GM23338 (cell line): ENCODE results near the gene MPPED1. TPM values are rescaled to one million over a fixed set of nuclear protein-coding genes. Genes with fewer than 3 reads are reported as not detected.
A peak's percentile ranks its signal among the peaks of the same experiment; 100 is the strongest.

Experiments
- ATAC-seq: fragments of 200-7000 bp; cut with Tn5 transposase; 3 replicates; pipeline ENCODE4 v1.9.1; 2020
- DNase-seq: peaks from one replicate; pipeline ENCODE4 v3.0.0-alpha.2; 2015; ENCODE audit warnings: low spot score
- H2AFZ ChIP-seq: fragments of 200-600 bp; sonication (generic); 2 replicates; pipeline ENCODE4 v1.8.0; 2016; ENCODE audit warnings: antibody characterized with exemption, mild to moderate bottlenecking, moderate library complexity
- H3F3A ChIP-seq: fragments of 200-600 bp; sonication (generic); replicated peaks from 2 replicates; pipeline ENCODE4 v1.8.0; 2017; ENCODE audit warnings: antibody characterized with exemption, mixed run types, low read depth
- H3K27ac ChIP-seq: fragments of 200-600 bp; sonication (generic); 2 replicates; pipeline ENCODE4 v1.6.1; 2016; ENCODE audit warnings: low read depth
- H3K27me3 ChIP-seq: fragments of 200-600 bp; sonication (generic); 2 replicates; pipeline ENCODE4 v1.8.0; 2016; ENCODE audit warnings: mild to moderate bottlenecking, mixed run types, moderate library complexity; ENCODE audit not compliant: insufficient read depth
- H3K36me3 ChIP-seq: fragments of 200-600 bp; sonication (generic); 2 replicates; pipeline ENCODE4 v1.8.0; 2016; ENCODE audit warnings: mild to moderate bottlenecking; ENCODE audit not compliant: insufficient read depth
- H3K4me1 ChIP-seq: fragments of 200-600 bp; sonication (generic); 2 replicates; pipeline ENCODE4 v1.8.0; 2016; ENCODE audit warnings: mild to moderate bottlenecking, moderate library complexity; ENCODE audit not compliant: insufficient read depth
- H3K4me2 ChIP-seq: fragments of 200-600 bp; sonication (generic); 2 replicates; pipeline ENCODE4 v1.7.1; 2017; ENCODE audit warnings: mixed run types
- H3K4me3 ChIP-seq: fragments of 200-600 bp; sonication (generic); 2 replicates; pipeline ENCODE4 v1.6.1; 2016; ENCODE audit warnings: mixed run types
- H3K79me2 ChIP-seq: fragments of 200-600 bp; sonication (generic); replicated peaks from 2 replicates; pipeline ENCODE4 v1.8.0; 2017; ENCODE audit warnings: mild to moderate bottlenecking; ENCODE audit not compliant: insufficient read depth
- H3K9me2 ChIP-seq: fragments of 200-600 bp; sonication (generic); 2 replicates; pipeline ENCODE4 v1.8.0; 2017; ENCODE audit not compliant: insufficient read depth
- H4K20me1 ChIP-seq: fragments of 200-600 bp; sonication (generic); replicated peaks from 2 replicates; pipeline ENCODE4 v1.8.0; 2017; ENCODE audit warnings: mild to moderate bottlenecking; ENCODE audit not compliant: insufficient read depth
- H3K27ac Mint-ChIP-seq: 2 replicates; pipeline ENCODE4 v1.8.0; 2020; ENCODE audit warnings: inconsistent platforms, mild to moderate bottlenecking, moderate library complexity, mixed read lengths
- H3K27me3 Mint-ChIP-seq: 3 replicates; pipeline ENCODE4 v1.8.0; 2022; ENCODE audit warnings: low read depth, mild to moderate bottlenecking, moderate library complexity, mixed read lengths, inconsistent platforms; ENCODE audit not compliant: insufficient read depth, poor library complexity
- H3K36me3 Mint-ChIP-seq: 3 replicates; pipeline ENCODE4 v1.8.0; 2021; ENCODE audit warnings: low read depth, mild to moderate bottlenecking, inconsistent platforms, moderate library complexity, mixed read lengths
- H3K4me1 Mint-ChIP-seq: 3 replicates; pipeline ENCODE4 v1.8.0; 2020; ENCODE audit warnings: mild to moderate bottlenecking, inconsistent platforms, mixed read lengths
- H3K4me3 Mint-ChIP-seq: 3 replicates; pipeline ENCODE4 v1.8.0; 2021; ENCODE audit warnings: moderate library complexity, mild to moderate bottlenecking, inconsistent platforms, mixed read lengths
- H3K9me3 Mint-ChIP-seq: 3 replicates; pipeline ENCODE4 v1.8.0; 2020; ENCODE audit warnings: moderate library complexity, mild to moderate bottlenecking, inconsistent platforms, mixed read lengths
- CREB1 ChIP-seq: fragments of 250-450 bp; sonication (Bioruptor Pico); IDR thresholded peaks from 2 replicates; pipeline ENCODE4 v1.5.0; 2020; ENCODE audit warnings: low read depth, mild to moderate bottlenecking, moderate library complexity
- EZH2 ChIP-seq: fragments of 200-600 bp; sonication (generic); IDR thresholded peaks from one replicate; pipeline ENCODE4 v1.8.0; 2017; ENCODE audit warnings: antibody characterized with exemption, mild to moderate bottlenecking, low read depth; ENCODE audit not compliant: unreplicated experiment
- EZH2phosphoT487 ChIP-seq: fragments of 200-600 bp; sonication (generic); IDR thresholded peaks from one replicate; pipeline ENCODE4 v1.8.1; 2018; ENCODE audit warnings: antibody characterized with exemption; ENCODE audit not compliant: unreplicated experiment
- NANOG ChIP-seq: IDR thresholded peaks from 2 replicates; pipeline ENCODE4 v1.6.1; 2016; ENCODE audit warnings: antibody characterized with exemption, borderline replicate concordance
- POLR2AphosphoS5 ChIP-seq: IDR thresholded peaks from 2 replicates; pipeline ENCODE4 v1.6.1; 2016; ENCODE audit warnings: antibody characterized with exemption, low read depth
- STAT1 ChIP-seq: IDR thresholded peaks from one replicate; pipeline ENCODE4 v1.6.1; 2016; ENCODE audit warnings: antibody characterized with exemption; ENCODE audit not compliant: unreplicated experiment
- ZNF331 ChIP-seq: fragments of 250-450 bp; sonication (Bioruptor Pico); IDR thresholded peaks from 2 replicates; pipeline ENCODE4 v1.5.0; 2020; ENCODE audit warnings: low read depth, mild to moderate bottlenecking, moderate library complexity
- polyA plus RNA-seq: library from polyadenylated mRNA; unstranded; fragments of >200 nt; fragmentation: Nextera tagmentation; extraction: Ambion mirVana; gene quantifications from 2 replicates; pipeline ENCODE4 v1.2.1, GENCODE V29; 2016
- total RNA-seq: library from RNA; depleted of rRNA; stranded (reverse); fragments of >200 nt; shearing (Covaris generic); gene quantifications from 2 replicates; pipeline ENCODE4 v1.2.3, GENCODE V29; 2014
- TF ChIP-seq, protein P1 (sequence below), 2 experiments: fragments of 200-600 bp in 1 of 2; sonication (generic) in 1 of 2; conservative IDR thresholded peaks; 2 replicates each; pipeline versions ENCODE4 v1.5.1 to v1.6.1; 2016 to 2017; ENCODE audit warnings: antibody characterized with exemption in 2 of 2, low read depth in 2 of 2, mild to moderate bottlenecking in 2 of 2, moderate library complexity in 1 of 2
- TF ChIP-seq, protein P2 (sequence below): fragments of 250-450 bp; sonication (Bioruptor Pico); IDR thresholded peaks from 2 replicates; pipeline ENCODE4 v1.5.0; 2020; ENCODE audit warnings: mild to moderate bottlenecking, moderate library complexity
- TF ChIP-seq, protein P3 (sequence below): IDR thresholded peaks from one replicate; pipeline ENCODE4 v1.6.1; 2018; ENCODE audit warnings: antibody characterized with exemption; ENCODE audit not compliant: unreplicated experiment

The MPPED1 gene
- total and polyA plus RNA-seq, 2 experiments from 2014 or later = 0.56 TPM; not detected in 1

DNA sequence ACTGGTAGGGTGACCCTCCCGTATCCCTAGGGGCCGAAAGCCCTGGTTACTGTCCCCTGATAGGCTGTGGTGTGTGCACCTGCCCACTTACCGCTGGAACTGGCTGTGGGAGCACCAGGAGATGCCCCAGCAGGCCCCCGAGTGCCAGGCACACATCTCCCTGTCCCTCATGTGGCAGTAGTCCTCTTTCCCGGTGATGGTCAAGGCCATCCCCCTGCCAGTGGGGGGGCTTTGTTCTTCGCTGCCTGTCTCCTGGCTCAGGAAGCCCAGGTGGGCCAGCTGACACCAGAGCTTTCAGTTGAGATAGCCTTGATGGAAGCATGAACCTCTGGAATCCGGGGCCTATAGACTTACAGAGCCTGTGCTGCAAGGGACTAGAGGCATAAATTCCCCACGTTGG, 100.5 kb downstream of the MPPED1 start (continued):
- no peak for TF ChIP-seq STAT1
- TF ChIP-seq, protein P1, sequence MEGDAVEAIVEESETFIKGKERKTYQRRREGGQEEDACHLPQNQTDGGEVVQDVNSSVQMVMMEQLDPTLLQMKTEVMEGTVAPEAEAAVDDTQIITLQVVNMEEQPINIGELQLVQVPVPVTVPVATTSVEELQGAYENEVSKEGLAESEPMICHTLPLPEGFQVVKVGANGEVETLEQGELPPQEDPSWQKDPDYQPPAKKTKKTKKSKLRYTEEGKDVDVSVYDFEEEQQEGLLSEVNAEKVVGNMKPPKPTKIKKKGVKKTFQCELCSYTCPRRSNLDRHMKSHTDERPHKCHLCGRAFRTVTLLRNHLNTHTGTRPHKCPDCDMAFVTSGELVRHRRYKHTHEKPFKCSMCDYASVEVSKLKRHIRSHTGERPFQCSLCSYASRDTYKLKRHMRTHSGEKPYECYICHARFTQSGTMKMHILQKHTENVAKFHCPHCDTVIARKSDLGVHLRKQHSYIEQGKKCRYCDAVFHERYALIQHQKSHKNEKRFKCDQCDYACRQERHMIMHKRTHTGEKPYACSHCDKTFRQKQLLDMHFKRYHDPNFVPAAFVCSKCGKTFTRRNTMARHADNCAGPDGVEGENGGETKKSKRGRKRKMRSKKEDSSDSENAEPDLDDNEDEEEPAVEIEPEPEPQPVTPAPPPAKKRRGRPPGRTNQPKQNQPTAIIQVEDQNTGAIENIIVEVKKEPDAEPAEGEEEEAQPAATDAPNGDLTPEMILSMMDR (conservative IDR thresholded peaks at IDR 0.05; ENCODE audit: low read depth in 2 of 2) = no peak

DNA sequence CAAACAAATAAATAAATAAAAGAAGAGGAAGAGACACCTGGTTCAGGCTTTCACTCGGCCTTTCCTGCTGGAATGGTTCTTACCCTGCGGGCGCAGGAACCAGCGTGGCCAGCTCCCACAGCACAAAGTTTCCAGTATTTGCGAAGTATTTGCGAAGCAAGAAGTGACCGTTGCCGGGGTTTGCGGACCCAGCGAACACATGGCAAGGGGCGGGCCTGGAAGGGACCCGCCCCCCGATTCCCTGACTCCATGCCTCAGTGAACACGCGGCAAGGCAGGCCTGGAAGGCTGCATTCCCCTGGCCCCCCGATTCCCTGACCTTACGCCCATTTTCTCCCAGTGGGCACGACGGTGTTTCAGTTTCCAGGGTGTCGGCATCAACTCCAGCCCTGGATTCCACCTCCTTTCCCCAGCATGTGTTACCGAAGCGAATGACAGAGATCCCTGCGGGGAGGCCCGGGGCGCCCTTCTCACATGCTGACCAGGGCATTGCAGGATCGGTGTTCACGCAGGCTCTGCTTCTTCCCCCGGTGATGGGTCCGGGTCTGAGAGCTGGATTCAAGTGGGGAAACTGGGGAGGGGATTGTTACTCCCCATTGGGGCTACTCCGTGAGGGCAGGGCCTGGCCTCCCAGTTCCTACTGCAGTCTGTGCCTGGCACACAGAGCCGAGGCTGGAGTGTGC, 102.8 kb downstream of the MPPED1 start:
- no peak overlapping the region for H3K27ac ChIP-seq
- Mint-ChIP-seq H3K36me3 (no peaks in the 10 kb centered on the region), H3K27me3 (peaks cover 8% of the 10 kb centered on the region), H3K27ac (no peak overlapping the region), H3K4me1 (no peaks in the 10 kb centered on the region), H3K9me3 (peaks cover 3% of the 10 kb centered on the region; the same call in 1 of the 3 replicates), H3K4me3 (no peak overlapping the region)
- H3K4me1 ChIP-seq = no peaks in the 10 kb centered on the region
- peak; percentile 23 for DNase-seq
- H3K9me2 ChIP-seq = no peaks in the 10 kb centered on the region
- H3K4me2 ChIP-seq = no peak overlapping the region
- no peak overlapping the region for H3K4me3 ChIP-seq
- H3K79me2 ChIP-seq = no peaks in the 10 kb centered on the region
- H4K20me1 ChIP-seq = no peaks in the 10 kb centered on the region
- no peaks in the 10 kb centered on the region for H3K27me3 ChIP-seq
- no peaks in the 10 kb centered on the region for H3F3A ChIP-seq
- ATAC-seq = peak; percentile 20; the same call in 2 of the 3 replicates
- H2AFZ ChIP-seq = peak overlapping the region; percentile 63; the same call in 1 of the 2 replicates
- no peaks in the 10 kb centered on the region for H3K36me3 ChIP-seq
- TF ChIP-seq POLR2AphosphoS5 (no peak), CREB1 (CRISPR knock-in tag) (no peak), ZNF331 (no peak), EZH2 (no peak), EZH2phosphoT487 (no peak), NANOG (no peak), STAT1 (no peak)
- TF ChIP-seq, protein P2, sequence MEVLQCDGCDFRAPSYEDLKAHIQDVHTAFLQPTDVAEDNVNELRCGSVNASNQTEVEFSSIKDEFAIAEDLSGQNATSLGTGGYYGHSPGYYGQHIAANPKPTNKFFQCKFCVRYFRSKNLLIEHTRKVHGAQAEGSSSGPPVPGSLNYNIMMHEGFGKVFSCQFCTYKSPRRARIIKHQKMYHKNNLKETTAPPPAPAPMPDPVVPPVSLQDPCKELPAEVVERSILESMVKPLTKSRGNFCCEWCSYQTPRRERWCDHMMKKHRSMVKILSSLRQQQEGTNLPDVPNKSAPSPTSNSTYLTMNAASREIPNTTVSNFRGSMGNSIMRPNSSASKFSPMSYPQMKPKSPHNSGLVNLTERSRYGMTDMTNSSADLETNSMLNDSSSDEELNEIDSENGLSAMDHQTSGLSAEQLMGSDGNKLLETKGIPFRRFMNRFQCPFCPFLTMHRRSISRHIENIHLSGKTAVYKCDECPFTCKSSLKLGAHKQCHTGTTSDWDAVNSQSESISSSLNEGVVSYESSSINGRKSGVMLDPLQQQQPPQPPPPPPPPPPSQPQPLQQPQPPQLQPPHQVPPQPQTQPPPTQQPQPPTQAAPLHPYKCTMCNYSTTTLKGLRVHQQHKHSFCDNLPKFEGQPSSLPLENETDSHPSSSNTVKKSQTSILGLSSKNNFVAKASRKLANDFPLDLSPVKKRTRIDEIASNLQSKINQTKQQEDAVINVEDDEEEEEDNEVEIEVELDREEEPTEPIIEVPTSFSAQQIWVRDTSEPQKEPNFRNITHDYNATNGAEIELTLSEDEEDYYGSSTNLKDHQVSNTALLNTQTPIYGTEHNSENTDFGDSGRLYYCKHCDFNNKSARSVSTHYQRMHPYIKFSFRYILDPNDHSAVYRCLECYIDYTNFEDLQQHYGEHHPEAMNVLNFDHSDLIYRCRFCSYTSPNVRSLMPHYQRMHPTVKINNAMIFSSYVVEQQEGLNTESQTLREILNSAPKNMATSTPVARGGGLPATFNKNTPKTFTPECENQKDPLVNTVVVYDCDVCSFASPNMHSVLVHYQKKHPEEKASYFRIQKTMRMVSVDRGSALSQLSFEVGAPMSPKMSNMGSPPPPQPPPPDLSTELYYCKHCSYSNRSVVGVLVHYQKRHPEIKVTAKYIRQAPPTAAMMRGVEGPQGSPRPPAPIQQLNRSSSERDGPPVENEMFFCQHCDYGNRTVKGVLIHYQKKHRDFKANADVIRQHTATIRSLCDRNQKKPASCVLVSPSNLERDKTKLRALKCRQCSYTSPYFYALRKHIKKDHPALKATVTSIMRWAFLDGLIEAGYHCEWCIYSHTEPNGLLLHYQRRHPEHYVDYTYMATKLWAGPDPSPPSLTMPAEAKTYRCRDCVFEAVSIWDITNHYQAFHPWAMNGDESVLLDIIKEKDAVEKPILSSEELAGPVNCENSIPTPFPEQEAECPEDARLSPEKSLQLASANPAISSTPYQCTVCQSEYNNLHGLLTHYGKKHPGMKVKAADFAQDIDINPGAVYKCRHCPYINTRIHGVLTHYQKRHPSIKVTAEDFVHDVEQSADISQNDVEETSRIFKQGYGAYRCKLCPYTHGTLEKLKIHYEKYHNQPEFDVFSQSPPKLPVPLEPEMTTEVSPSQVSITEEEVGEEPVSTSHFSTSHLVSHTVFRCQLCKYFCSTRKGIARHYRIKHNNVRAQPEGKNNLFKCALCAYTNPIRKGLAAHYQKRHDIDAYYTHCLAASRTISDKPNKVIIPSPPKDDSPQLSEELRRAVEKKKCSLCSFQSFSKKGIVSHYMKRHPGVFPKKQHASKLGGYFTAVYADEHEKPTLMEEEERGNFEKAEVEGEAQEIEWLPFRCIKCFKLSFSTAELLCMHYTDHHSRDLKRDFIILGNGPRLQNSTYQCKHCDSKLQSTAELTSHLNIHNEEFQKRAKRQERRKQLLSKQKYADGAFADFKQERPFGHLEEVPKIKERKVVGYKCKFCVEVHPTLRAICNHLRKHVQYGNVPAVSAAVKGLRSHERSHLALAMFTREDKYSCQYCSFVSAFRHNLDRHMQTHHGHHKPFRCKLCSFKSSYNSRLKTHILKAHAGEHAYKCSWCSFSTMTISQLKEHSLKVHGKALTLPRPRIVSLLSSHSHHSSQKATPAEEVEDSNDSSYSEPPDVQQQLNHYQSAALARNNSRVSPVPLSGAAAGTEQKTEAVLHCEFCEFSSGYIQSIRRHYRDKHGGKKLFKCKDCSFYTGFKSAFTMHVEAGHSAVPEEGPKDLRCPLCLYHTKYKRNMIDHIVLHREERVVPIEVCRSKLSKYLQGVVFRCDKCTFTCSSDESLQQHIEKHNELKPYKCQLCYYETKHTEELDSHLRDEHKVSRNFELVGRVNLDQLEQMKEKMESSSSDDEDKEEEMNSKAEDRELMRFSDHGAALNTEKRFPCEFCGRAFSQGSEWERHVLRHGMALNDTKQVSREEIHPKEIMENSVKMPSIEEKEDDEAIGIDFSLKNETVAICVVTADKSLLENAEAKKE (CRISPR knock-in tag) = no peak
- TF ChIP-seq, protein P1 (conservative IDR thresholded peaks at IDR 0.05; ENCODE audit: low read depth in 2 of 2) = no peak
- TF ChIP-seq, protein P3, sequence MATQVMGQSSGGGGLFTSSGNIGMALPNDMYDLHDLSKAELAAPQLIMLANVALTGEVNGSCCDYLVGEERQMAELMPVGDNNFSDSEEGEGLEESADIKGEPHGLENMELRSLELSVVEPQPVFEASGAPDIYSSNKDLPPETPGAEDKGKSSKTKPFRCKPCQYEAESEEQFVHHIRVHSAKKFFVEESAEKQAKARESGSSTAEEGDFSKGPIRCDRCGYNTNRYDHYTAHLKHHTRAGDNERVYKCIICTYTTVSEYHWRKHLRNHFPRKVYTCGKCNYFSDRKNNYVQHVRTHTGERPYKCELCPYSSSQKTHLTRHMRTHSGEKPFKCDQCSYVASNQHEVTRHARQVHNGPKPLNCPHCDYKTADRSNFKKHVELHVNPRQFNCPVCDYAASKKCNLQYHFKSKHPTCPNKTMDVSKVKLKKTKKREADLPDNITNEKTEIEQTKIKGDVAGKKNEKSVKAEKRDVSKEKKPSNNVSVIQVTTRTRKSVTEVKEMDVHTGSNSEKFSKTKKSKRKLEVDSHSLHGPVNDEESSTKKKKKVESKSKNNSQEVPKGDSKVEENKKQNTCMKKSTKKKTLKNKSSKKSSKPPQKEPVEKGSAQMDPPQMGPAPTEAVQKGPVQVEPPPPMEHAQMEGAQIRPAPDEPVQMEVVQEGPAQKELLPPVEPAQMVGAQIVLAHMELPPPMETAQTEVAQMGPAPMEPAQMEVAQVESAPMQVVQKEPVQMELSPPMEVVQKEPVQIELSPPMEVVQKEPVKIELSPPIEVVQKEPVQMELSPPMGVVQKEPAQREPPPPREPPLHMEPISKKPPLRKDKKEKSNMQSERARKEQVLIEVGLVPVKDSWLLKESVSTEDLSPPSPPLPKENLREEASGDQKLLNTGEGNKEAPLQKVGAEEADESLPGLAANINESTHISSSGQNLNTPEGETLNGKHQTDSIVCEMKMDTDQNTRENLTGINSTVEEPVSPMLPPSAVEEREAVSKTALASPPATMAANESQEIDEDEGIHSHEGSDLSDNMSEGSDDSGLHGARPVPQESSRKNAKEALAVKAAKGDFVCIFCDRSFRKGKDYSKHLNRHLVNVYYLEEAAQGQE = no peak
